SK-N-SH (cell line): ENCODE results near the gene PRDM11.

Source experiments
- CTCF ChIP-seq: fragments of 200-600 bp; sonication (generic); IDR thresholded peaks from 2 replicates; pipeline ENCODE4 v1.6.1; 2017; ENCODE audit warnings: antibody characterized with exemption, mild to moderate bottlenecking, moderate library complexity
- GABPA ChIP-seq: IDR thresholded peaks from 2 replicates; pipeline ENCODE4 v1.4.0; 2012; ENCODE audit warnings: low read depth, mild to moderate bottlenecking
- JUND ChIP-seq: IDR thresholded peaks from 2 replicates; pipeline ENCODE4 v1.4.0; 2012
- MEF2A ChIP-seq: IDR thresholded peaks from 2 replicates; pipeline ENCODE4 v1.4.0; 2012; ENCODE audit warnings: low read depth, borderline replicate concordance
- NRF1 ChIP-seq: IDR thresholded peaks from 2 replicates; pipeline ENCODE4 v1.6.1; 2012; ENCODE audit warnings: low read depth, mild to moderate bottlenecking, low read length
- RAD21 ChIP-seq: IDR thresholded peaks from 2 replicates; pipeline ENCODE4 v1.6.1; 2012; ENCODE audit warnings: mild to moderate bottlenecking, low read length
- REST ChIP-seq: IDR thresholded peaks from 2 replicates; pipeline ENCODE4 v1.6.1; 2012; ENCODE audit warnings: mild to moderate bottlenecking, low read depth, low read length, moderate library complexity
- SIN3A ChIP-seq: IDR thresholded peaks from 2 replicates; pipeline ENCODE4 v1.6.1; 2012; ENCODE audit warnings: low read depth, mild to moderate bottlenecking, low read length, moderate library complexity, borderline replicate concordance
- SMC3 ChIP-seq: IDR thresholded peaks from 2 replicates; pipeline ENCODE4 v1.6.1; 2012; ENCODE audit warnings: low read depth, low read length, improper control_type of control experiment
- TAF1 ChIP-seq: IDR thresholded peaks from 2 replicates; pipeline ENCODE4 v1.6.1; 2012; ENCODE audit warnings: low read depth, mild to moderate bottlenecking, low read length, moderate library complexity, borderline replicate concordance

GRCh38 chr11:45269678-45270077 is 123.2 kb downstream of the PRDM11 start:
- TF ChIP-seq CTCF (no peak), REST (no peak), GABPA (no peak), SIN3A (no peak), TAF1 (no peak), JUND (no peak), SMC3 (no peak), RAD21 (no peak), NRF1 (no peak), MEF2A (no peak)
